Chondrocyte (in vitro differentiated cells): ENCODE measurements around the gene NR1H4. TPM values are rescaled to one million over a fixed set of nuclear protein-coding genes. Genes with fewer than 3 reads are reported as not detected.

ENCODE experiments used
- DNase-seq: peaks from one replicate; pipeline ENCODE4 v3.0.0; 2021; ENCODE audit warnings: mixed read lengths, low spot score
- H3K27ac Mint-ChIP-seq: one replicate; pipeline ENCODE4 v1.8.0; 2021; ENCODE audit warnings: mild to moderate bottlenecking, moderate library complexity, mixed read lengths; ENCODE audit not compliant: unreplicated experiment
- H3K27me3 Mint-ChIP-seq: 2 replicates; pipeline ENCODE4 v1.8.0; 2021; ENCODE audit warnings: low read depth, mixed read lengths
- H3K36me3 Mint-ChIP-seq: 2 replicates; pipeline ENCODE4 v1.8.0; 2021; ENCODE audit warnings: low read depth, mixed read lengths
- H3K4me1 Mint-ChIP-seq: 2 replicates; pipeline ENCODE4 v1.8.0; 2021; ENCODE audit warnings: low read depth, mild to moderate bottlenecking, mixed read lengths
- H3K4me3 Mint-ChIP-seq: one replicate; pipeline ENCODE4 v1.8.0; 2021; ENCODE audit warnings: mild to moderate bottlenecking, moderate library complexity, mixed read lengths; ENCODE audit not compliant: unreplicated experiment
- H3K9me3 Mint-ChIP-seq: 2 replicates; pipeline ENCODE4 v1.8.0; 2021; ENCODE audit warnings: low read depth, mixed read lengths
- total RNA-seq: library from RNA; stranded (reverse); gene quantifications from 3 replicates; pipeline ENCODE4 v1.2.1, GENCODE V29; 2021
- TF ChIP-seq, protein P1 (sequence below): fragments of 200-600 bp; sonication (generic); IDR thresholded peaks from 2 replicates; pipeline ENCODE4 v1.5.0; 2021; ENCODE audit warnings: antibody characterized with exemption, mild to moderate bottlenecking, moderate library complexity

NR1H4 gene
- total RNA-seq, 1 donor from 2014 or later, result not detected

DNA sequence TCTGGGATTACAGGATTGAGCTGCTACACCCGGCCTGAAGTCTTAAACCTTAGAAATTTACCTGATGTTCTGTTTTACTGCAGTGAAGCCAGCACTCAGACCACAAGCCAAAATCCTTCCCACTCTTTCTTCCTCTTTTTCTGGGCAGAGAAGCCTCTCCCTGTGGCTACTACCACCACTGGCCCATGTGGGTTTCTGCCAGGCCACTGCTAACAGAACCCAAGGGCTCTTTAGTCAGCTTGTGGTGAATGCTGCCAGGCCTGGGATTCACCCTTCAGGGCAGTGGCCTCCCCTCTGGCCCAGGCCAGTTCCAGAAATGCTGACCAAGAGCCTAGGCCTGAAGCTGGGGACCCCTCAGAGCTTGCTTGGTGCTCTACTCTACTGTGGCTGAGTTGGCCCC, 135.1 kb downstream of the NR1H4 start:
- H3K4me1 Mint-ChIP-seq, result no peaks in the 10 kb centered on the region
- H3K36me3 Mint-ChIP-seq, result peaks cover 4% of the 10 kb centered on the region

DNA sequence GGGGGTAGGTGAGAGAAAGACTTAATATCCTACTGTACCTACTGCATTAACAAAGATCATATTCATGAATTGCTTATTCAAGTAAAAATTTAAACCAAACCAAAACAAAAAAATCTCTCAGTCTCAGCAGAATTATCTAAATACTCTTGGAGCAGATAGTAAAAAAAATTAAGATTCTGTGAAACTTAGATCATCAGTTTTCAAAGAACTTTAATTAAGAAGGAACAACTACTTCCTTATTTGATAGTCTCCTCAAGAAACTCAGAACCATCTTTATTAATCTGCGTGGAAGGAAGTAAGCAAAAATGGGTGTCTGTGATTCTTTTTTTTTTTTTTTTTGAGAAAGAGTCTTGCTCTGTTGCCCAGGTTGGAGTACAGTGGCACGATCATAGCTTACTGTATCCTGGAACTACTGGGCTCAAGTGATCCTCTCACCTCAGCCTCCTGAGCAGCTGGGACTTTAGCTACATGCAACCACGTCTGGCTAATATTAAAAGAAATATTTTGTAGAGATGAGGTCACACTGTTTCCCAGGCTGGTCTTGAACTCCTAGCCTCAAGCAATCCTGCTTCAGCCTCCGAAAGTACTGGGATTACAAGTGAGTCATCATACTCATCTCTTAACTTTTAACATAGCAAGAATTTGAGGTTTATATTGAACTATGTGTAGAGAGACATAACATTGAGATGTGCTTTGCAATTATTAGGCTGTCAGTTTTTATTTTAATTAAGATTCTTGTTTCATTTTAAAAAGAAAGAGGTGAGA, 137.2 kb downstream of the NR1H4 start:
- peaks cover 4% of the 10 kb centered on the region for H3K36me3 Mint-ChIP-seq
- H3K4me3 Mint-ChIP-seq, result no peak overlapping the region
- TF ChIP-seq, protein P1, sequence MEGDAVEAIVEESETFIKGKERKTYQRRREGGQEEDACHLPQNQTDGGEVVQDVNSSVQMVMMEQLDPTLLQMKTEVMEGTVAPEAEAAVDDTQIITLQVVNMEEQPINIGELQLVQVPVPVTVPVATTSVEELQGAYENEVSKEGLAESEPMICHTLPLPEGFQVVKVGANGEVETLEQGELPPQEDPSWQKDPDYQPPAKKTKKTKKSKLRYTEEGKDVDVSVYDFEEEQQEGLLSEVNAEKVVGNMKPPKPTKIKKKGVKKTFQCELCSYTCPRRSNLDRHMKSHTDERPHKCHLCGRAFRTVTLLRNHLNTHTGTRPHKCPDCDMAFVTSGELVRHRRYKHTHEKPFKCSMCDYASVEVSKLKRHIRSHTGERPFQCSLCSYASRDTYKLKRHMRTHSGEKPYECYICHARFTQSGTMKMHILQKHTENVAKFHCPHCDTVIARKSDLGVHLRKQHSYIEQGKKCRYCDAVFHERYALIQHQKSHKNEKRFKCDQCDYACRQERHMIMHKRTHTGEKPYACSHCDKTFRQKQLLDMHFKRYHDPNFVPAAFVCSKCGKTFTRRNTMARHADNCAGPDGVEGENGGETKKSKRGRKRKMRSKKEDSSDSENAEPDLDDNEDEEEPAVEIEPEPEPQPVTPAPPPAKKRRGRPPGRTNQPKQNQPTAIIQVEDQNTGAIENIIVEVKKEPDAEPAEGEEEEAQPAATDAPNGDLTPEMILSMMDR, result no peak
- H3K27me3 Mint-ChIP-seq, result no peaks in the 10 kb centered on the region
- peaks cover 14% of the 10 kb centered on the region for H3K9me3 Mint-ChIP-seq
- H3K27ac Mint-ChIP-seq, result no peak overlapping the region
- no peaks in the 10 kb centered on the region for H3K4me1 Mint-ChIP-seq
- no peak for DNase-seq

More for the DNA sequence above, 135.1 kb downstream of the NR1H4 start:
- Mint-ChIP-seq H3K9me3 (peaks cover 16% of the 10 kb centered on the region), H3K4me3 (no peak overlapping the region), H3K27ac (no peak overlapping the region), H3K27me3 (no peaks in the 10 kb centered on the region)
- no peak for DNase-seq
- TF ChIP-seq, protein P1, result no peak

DNA sequence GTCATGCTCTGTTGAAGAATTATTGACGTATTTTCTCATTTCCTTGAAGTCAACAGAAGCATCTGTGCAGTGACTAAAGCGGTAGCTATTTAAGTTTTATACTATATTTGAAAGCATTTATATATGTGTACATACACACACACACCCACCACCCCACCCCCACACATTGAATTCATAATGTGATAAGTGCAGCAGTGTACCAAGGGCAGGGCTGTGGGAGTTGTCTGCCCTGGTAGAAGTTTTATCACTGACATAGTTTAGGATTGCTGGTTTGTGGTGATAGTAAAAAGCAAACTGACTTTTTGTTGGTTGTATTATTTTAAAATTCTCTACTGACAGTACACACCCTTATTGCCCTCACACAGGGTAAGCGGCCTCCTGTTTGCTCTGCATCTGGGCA, 138.9 kb downstream of the NR1H4 start:
- TF ChIP-seq, protein P1, result no peak
- no peaks in the 10 kb centered on the region for H3K4me1 Mint-ChIP-seq
- peaks cover under 1% of the 10 kb centered on the region for H3K9me3 Mint-ChIP-seq
- no peak for DNase-seq
- H3K27ac Mint-ChIP-seq, result no peak overlapping the region
- no peaks in the 10 kb centered on the region for H3K27me3 Mint-ChIP-seq
- no peak overlapping the region for H3K4me3 Mint-ChIP-seq
- peaks cover 2% of the 10 kb centered on the region for H3K36me3 Mint-ChIP-seq

Other genes with a start within 250 kb of the NR1H4 start
- 0.44 to 1.6 TPM (median 0.57 TPM) in 3 replicates for gene DEPDC4, start 206.8 kb upstream of the NR1H4 start, total RNA-seq
- 48.4 to 53.9 TPM (median 48.6 TPM) in 3 replicates for gene SCYL2, start 206.7 kb upstream of the NR1H4 start, total RNA-seq
- gene SLC17A8, start 116.8 kb upstream of the NR1H4 start, total RNA-seq, result not detected in 3 replicates
- 3.6 to 6.3 TPM (median 5.6 TPM) in 3 replicates for gene GAS2L3, start 99.8 kb downstream of the NR1H4 start, total RNA-seq